Mucosa of stomach (tissue), 1 donor: ENCODE measurements around the gene ANKFN1.

ENCODE experiments used
- H3K27me3 ChIP-seq: one replicate; pipeline ENCODE4 v1.7.0; 2013; ENCODE audit warnings: mild to moderate bottlenecking, low read length; ENCODE audit not compliant: control insufficient read depth, insufficient read depth
- H3K36me3 ChIP-seq: one replicate; pipeline ENCODE4 v1.7.0; 2013; ENCODE audit warnings: low read length; ENCODE audit not compliant: control insufficient read depth, insufficient read depth
- H3K4me1 ChIP-seq: one replicate; pipeline ENCODE4 v1.7.0; 2013; ENCODE audit warnings: mild to moderate bottlenecking, low read length; ENCODE audit not compliant: control insufficient read depth, insufficient read depth
- H3K4me3 ChIP-seq: one replicate; pipeline ENCODE4 v1.7.0; 2013; ENCODE audit warnings: low read length
- H3K9ac ChIP-seq: one replicate; pipeline ENCODE4 v1.7.0; 2013; ENCODE audit warnings: mild to moderate bottlenecking, low read length, moderate library complexity
- H3K9me3 ChIP-seq: one replicate; pipeline ENCODE4 v1.7.0; 2013; ENCODE audit warnings: mild to moderate bottlenecking, low read length, moderate library complexity; ENCODE audit not compliant: control insufficient read depth
- donor health status: Pancreatic carcinoma.

Gene ANKFN1

DNA sequence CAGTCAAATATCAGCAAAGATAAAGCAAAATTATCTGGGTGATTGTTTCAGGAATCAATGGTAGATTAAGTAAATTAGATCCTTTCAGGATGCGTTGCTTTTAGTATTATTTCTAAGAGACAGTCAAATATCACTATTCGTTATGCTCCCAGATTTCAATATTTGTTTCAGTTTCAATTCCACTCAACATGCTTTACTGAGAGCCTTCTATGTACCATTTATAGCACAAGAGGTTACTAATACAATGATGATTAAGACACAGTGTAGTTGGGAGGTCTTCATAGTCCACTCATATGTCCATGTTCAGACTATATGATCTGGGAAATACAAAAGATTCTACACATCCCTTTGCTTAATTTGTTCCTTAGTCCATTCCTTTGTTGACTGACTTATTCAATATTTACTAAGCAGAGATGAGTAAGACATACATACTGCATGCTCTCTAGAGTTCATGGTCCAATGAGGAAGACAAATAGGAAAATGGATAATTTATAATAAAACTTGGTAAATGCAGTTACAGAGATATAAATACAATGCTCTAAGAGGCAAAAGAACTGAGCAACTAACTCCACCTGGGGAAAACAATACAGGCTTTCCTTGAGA is 352.0 kb downstream of the ANKFN1 start:
- Histone ChIP-seq H3K9me3 (no peaks in the 10 kb centered on the region), H3K27me3 (no peaks in the 10 kb centered on the region), H3K9ac (no peak overlapping the region), H3K4me3 (no peak overlapping the region), H3K36me3 (no peaks in the 10 kb centered on the region), H3K4me1 (peaks cover 4% of the 10 kb centered on the region)

DNA sequence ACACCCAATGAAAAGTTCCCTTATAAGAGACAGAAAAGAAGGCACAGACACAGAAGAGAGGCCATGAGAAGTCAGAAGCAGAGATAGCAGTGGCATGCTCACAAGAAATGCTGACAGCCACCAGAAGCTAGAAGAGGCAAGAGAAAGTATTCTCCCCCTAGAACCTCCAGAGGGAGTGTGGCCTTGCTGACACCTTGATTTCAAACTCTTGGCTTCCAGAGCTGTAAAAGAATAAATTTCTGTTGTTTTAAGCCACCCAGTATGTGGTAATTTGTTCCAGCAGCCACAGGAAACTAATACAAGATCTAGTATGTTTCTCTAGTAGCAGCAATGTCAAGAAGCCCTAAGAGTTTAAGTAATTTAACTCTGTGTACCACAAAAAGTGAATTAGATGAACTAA is 353.1 kb downstream of the ANKFN1 start:
- H3K27me3 ChIP-seq, result no peaks in the 10 kb centered on the region
- H3K9me3 ChIP-seq, result no peaks in the 10 kb centered on the region
- H3K9ac ChIP-seq, result no peak overlapping the region
- H3K4me1 ChIP-seq, result peaks cover 4% of the 10 kb centered on the region
- no peaks in the 10 kb centered on the region for H3K36me3 ChIP-seq
- H3K4me3 ChIP-seq, result no peak overlapping the region

DNA sequence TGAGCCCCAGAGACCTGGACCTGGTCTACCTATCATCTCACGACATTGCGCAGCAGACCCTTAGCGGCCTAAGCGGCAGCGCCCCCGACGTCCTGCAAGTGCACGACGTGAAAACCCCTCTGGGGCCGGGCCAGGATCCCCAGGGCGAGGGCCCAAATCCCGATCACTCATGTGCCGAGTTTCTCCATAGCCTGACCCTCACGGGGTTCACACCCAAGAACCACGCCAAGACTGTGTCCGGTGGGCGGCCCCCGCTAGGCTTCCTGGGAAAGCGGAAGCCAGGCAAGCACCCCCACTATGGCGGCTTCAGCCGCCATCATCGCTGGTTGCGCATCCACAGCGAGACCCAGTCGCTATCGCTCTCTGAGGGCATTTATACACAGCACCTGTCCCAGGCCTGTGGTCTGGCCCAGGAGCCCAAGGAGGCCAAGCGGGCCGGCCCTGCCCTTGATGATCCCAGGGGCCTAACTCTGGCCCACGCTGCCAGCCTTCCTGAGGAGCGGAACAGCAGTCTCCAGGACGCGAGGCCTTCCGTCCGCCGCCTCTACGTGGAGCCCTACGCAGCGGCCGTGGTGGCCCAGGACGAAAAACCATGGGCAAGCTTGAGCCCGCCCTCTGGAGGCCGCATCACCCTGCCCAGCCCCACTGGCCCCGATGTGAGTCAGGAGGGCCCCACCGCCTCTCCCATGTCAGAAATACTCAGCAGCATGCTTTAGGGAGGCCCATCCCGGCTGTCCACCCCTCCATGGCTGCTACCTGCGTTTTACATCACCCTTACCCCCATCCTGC is 357.5 kb downstream of the ANKFN1 start:
- Histone ChIP-seq H3K27me3 (no peaks in the 10 kb centered on the region), H3K9me3 (no peaks in the 10 kb centered on the region), H3K4me1 (peaks cover 4% of the 10 kb centered on the region), H3K36me3 (no peaks in the 10 kb centered on the region), H3K9ac (no peak overlapping the region), H3K4me3 (no peak overlapping the region)

DNA sequence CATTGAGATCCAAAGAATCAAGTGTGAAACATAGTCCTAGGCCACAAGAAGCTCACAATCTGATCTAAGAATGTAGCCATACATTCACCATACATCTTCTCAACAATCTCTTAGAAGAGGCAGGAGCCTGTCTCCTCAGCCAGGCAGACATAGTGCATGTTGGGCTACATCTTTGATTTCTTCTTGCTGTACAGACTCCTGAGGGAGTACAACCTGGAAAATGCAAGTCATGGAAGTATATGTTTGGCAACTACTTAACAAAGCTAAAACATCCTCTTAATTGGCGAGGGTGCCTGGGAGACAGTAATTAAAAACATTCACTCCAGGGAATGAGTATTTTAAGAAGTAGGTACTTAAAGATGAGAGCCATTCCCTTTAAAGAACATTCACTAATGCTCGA is 361.0 kb downstream of the ANKFN1 start:
- Histone ChIP-seq H3K9me3 (no peaks in the 10 kb centered on the region), H3K4me1 (no peaks in the 10 kb centered on the region), H3K36me3 (no peaks in the 10 kb centered on the region), H3K9ac (no peak overlapping the region), H3K4me3 (no peak overlapping the region), H3K27me3 (no peaks in the 10 kb centered on the region)

DNA sequence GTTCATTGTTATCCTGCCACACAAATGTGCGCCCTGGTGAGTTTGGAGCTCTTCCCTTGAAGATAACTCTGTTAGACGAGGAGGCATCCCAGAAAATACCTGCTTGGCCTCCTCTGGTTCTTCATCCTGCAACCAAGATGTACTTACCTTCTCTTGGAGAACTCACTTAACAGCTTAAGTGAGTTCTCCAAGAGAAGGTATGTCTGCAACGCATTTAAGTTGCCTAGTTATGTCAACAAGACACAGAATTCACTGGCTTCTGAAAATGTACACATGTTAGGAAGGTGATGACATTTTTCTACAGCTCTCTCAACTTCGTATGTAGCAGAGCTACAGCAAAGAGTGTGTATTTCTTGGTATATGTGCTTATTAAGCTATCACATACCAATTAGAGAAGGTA is 361.6 kb downstream of the ANKFN1 start:
- Histone ChIP-seq H3K4me1 (no peaks in the 10 kb centered on the region), H3K4me3 (no peak overlapping the region), H3K36me3 (no peaks in the 10 kb centered on the region), H3K9ac (no peak overlapping the region), H3K9me3 (no peaks in the 10 kb centered on the region), H3K27me3 (no peaks in the 10 kb centered on the region)

DNA sequence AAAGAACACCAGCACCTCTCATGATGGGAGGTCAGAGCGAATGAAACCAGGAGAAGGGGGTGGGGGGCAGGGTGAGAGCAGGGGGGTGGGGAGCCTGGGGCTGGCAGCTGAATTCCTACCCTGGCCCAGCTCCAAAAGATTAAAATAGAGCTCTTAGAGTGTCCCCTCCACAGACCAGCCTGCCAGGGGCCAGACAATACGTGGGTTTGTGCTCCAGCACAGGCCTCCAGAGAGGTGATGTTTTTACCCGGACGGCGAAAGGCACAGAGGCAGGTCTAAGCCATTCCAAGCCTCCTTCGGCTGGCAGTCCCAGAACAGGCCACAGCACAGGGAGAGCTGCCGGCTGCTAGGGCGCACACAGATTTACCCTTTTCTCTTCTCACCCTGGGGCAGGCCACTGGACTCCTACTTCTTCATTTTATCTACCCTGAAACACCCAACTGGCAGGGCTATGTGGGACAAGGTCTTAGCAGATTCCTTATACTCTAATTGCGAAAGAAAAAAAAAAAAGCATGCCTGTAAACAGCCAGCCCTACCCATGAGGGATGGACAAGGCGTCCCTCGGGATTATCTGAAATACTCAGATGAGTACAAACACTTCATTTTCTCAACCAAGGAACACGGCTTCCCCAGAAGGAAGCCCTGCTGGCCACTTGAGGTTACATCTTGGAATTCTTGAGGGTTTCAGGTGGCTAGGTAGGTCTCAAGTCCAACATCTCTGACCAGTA is 368.3 kb downstream of the ANKFN1 start:
- no peak overlapping the region for H3K9ac ChIP-seq
- no peaks in the 10 kb centered on the region for H3K27me3 ChIP-seq
- H3K4me3 ChIP-seq, result no peak overlapping the region
- no peaks in the 10 kb centered on the region for H3K4me1 ChIP-seq
- H3K36me3 ChIP-seq, result no peaks in the 10 kb centered on the region
- H3K9me3 ChIP-seq, result no peaks in the 10 kb centered on the region

DNA sequence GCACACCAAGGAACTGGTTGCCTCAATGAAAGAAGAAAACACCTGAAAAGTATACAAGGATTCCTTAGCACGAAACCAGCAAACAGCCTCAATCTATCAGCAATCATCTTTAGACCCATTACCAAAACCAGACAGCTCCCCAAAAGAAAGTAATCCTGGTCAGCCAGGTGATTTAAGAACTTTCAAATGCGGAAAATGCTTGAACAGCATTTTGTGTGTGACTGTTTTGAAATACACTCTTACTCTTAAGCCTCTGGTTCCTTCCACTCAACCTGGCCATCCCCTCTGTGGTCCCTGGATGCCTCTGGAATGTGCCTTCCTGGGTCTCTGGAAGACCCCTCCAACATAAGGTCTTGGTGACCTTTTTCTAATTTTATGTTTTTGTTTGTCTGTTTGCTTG is 369.8 kb downstream of the ANKFN1 start:
- no peaks in the 10 kb centered on the region for H3K27me3 ChIP-seq
- no peak overlapping the region for H3K9ac ChIP-seq
- H3K4me1 ChIP-seq, result no peaks in the 10 kb centered on the region
- no peak overlapping the region for H3K4me3 ChIP-seq
- no peaks in the 10 kb centered on the region for H3K9me3 ChIP-seq
- no peaks in the 10 kb centered on the region for H3K36me3 ChIP-seq

DNA sequence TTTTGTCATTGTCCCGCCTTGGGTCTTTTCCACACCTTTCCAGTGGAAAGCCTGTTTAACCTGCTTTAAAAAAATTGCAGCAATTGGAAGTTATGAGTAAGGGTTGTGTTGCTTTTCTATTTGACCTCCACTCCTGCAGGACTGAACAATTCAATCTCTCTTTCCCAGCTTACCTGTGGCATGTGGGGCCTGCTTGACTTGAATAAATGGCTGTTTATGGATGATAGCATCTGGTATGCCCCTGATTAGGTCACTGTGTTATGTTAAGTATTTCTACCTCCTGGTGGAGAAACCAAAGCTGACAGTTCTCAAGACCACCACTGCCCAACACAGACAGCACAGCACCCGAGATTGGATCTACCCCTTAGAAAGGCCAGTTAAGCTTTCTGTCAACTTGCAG is 375.4 kb downstream of the ANKFN1 start:
- Histone ChIP-seq H3K36me3 (no peaks in the 10 kb centered on the region), H3K27me3 (peaks cover 6% of the 10 kb centered on the region), H3K4me1 (no peaks in the 10 kb centered on the region), H3K9ac (no peak overlapping the region), H3K9me3 (no peaks in the 10 kb centered on the region), H3K4me3 (no peak overlapping the region)

DNA sequence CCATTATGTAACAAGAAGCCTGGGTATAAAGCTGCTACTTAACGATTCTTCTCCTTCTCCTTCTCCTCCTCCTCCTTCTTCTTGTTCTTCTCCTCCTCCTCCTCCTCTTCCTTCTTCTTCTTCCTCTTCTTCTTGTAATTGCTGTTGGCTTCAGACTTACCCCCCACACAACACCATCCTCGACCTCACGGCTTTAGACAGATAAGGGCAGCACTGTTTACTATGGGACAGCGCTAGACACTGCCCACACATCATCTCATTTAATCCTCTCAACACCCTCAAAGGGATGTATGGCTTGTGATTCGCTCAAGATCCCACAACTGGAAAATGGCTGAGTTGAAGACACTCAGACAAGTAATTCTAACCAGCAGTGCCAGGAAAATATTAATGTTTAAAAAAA is 379.7 kb downstream of the ANKFN1 start:
- Histone ChIP-seq H3K9ac (no peak overlapping the region), H3K9me3 (no peaks in the 10 kb centered on the region), H3K4me3 (no peak overlapping the region), H3K4me1 (no peaks in the 10 kb centered on the region), H3K27me3 (peaks cover 6% of the 10 kb centered on the region), H3K36me3 (no peaks in the 10 kb centered on the region)

DNA sequence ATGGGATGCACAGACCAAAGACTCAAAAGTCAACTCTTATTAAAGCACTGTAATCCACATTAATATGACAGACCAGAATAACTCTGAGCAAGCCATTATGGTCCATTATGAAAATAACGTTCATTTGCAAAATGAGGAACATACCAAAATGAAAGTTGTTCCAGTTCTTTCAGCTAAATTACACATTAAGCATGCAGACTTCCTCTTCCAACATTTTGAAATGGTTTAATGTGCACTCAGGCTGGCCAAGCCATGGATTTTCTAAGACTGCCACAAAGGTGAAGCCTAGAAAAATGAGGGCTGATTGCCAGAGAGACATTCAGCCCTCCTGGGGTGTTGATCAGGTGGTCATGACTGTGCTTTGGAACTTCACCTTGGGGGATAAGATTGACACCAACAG is 383.5 kb downstream of the ANKFN1 start:
- H3K4me3 ChIP-seq, result no peak overlapping the region
- H3K9ac ChIP-seq, result no peak overlapping the region
- H3K27me3 ChIP-seq, result peaks cover 6% of the 10 kb centered on the region
- no peaks in the 10 kb centered on the region for H3K9me3 ChIP-seq
- no peaks in the 10 kb centered on the region for H3K36me3 ChIP-seq
- no peaks in the 10 kb centered on the region for H3K4me1 ChIP-seq

DNA sequence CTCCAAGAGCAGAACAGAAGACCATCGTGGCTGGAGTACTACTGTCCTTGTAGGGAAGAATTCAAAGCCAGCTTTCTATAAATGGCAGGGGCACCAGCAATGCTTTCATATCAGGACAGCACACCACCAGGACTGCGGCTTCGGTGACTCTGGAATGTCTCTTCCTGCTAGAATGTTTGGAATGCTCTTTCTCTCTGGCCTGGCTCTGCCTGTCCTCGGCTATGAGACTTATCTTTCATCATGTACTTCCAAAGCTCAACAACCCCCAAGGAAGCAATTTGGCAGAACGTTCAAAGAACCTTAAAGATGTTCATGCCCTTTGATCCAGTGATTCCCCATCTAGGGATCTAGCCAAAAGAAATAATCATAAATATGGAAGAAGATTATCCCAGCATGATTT is 387.6 kb downstream of the ANKFN1 start:
- H3K9ac ChIP-seq, result no peak overlapping the region
- no peaks in the 10 kb centered on the region for H3K9me3 ChIP-seq
- H3K4me3 ChIP-seq, result no peak overlapping the region
- no peaks in the 10 kb centered on the region for H3K4me1 ChIP-seq
- no peaks in the 10 kb centered on the region for H3K27me3 ChIP-seq
- H3K36me3 ChIP-seq, result no peaks in the 10 kb centered on the region

DNA sequence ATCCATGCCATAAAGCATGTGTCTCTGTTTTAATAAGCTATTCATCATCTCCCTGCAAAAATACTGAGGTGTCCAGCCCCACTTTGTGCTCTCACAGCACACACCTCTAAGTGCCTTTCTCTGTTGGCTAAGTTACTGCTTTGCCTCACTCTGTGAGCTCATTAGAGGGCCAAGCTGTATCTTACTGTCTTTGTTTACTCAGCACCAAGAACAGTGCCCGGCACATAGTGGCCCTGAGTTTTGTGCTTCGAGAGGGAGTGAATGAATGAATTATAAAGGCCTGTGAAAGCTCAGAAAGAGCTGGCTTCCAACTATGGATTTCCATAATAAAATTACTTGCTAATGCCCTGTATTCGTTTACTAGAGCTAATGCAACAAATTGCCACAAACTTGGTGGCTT is 390.0 kb downstream of the ANKFN1 start:
- no peak overlapping the region for H3K9ac ChIP-seq
- H3K27me3 ChIP-seq, result no peaks in the 10 kb centered on the region
- no peaks in the 10 kb centered on the region for H3K36me3 ChIP-seq
- H3K4me1 ChIP-seq, result no peaks in the 10 kb centered on the region
- H3K9me3 ChIP-seq, result no peaks in the 10 kb centered on the region
- no peak overlapping the region for H3K4me3 ChIP-seq
